HEK293 (cell line): ENCODE data around the gene SMCO4.

Experiments used
- CTCF ChIA-PET: fragments of 350-600 bp; formaldehyde crosslinking; extraction: SDS; loops from one replicate; lab custom pipeline; 2021; ENCODE audit warnings: antibody characterized with exemption; lab: Yijun Ruan, JAX
- POLR2A ChIA-PET: fragments of 300-600 bp; formaldehyde crosslinking; extraction: SDS; loops from one replicate; lab custom pipeline; 2020; ENCODE audit warnings: antibody characterized with exemption, inconsistent platforms; lab: Yijun Ruan, JAX
- H3K27ac ChIP-seq: fragments of 200-500 bp; sonication (Bioruptor generic); 2 replicates; pipeline ENCODE4 v1.5.1; 2014; ENCODE audit warnings: low read depth, low read length, control low read depth, inconsistent platforms; ENCODE audit errors: extremely low read depth
- H3K36me3 ChIP-seq, 2 experiments: fragments of 200-500 bp in 1 of 2; sonication (Bioruptor generic) in 1 of 2; 1 replicate in 1 of 2; 2 replicates in 1 of 2; pipeline ENCODE4 v1.5.1; 2014 to 2017; ENCODE audit warnings: inconsistent platforms in 2 of 2, low read length in 2 of 2; ENCODE audit not compliant: control insufficient read depth in 2 of 2, insufficient read depth in 1 of 2
- H3K4me1 ChIP-seq: fragments of 200-500 bp; sonication (Bioruptor generic); 2 replicates; pipeline ENCODE4 v1.5.1; 2014; ENCODE audit warnings: mild to moderate bottlenecking, low read length, inconsistent platforms; ENCODE audit not compliant: control insufficient read depth, insufficient read depth
- H3K4me3 ChIP-seq: 2 replicates; pipeline ENCODE4 v1.5.1; 2011; ENCODE audit warnings: low read depth, mild to moderate bottlenecking, control low read depth, low read length, moderate library complexity
- H3K9me3 ChIP-seq: fragments of 200-500 bp; sonication (Bioruptor generic); 2 replicates; pipeline ENCODE4 v1.5.1; 2014; ENCODE audit warnings: low read depth, low read length, inconsistent platforms; ENCODE audit not compliant: control insufficient read depth, insufficient read depth
- BCL11A ChIP-seq: fragments of 450-650 bp; formaldehyde crosslinking; IDR thresholded peaks from 2 replicates; pipeline ENCODE4 v1.5.1; 2016; ENCODE audit warnings: low read depth, missing biosample characterization, missing genetic modification characterization
- EGR2 ChIP-seq: fragments of 450-650 bp; formaldehyde crosslinking; IDR thresholded peaks from 2 replicates; pipeline ENCODE4 v1.5.1; 2016; ENCODE audit warnings: low read depth, missing biosample characterization, missing genetic modification characterization
- ELK4 ChIP-seq: IDR thresholded peaks from 2 replicates; pipeline ENCODE4 v1.6.1; 2011; ENCODE audit warnings: mild to moderate bottlenecking, low read depth, low read length, borderline replicate concordance
- GLI4 ChIP-seq: fragments of 450-650 bp; formaldehyde crosslinking; IDR thresholded peaks from 2 replicates; pipeline ENCODE4 v1.5.1; 2016; ENCODE audit warnings: missing biosample characterization, missing genetic modification characterization
- KLF9 ChIP-seq: fragments of 450-650 bp; formaldehyde crosslinking; IDR thresholded peaks from 2 replicates; pipeline ENCODE4 v1.5.1; 2016; ENCODE audit warnings: missing biosample characterization, missing genetic modification characterization, low read depth
- YY2 ChIP-seq: fragments of 450-650 bp; formaldehyde crosslinking; IDR thresholded peaks from 2 replicates; pipeline ENCODE4 v1.5.1; 2016; ENCODE audit warnings: missing biosample characterization, missing genetic modification characterization
- ZBTB6 ChIP-seq: fragments of 450-650 bp; formaldehyde crosslinking; IDR thresholded peaks from 2 replicates; pipeline ENCODE4 v1.5.1; 2017; ENCODE audit warnings: missing biosample characterization, missing genetic modification characterization
- ZNF311 ChIP-seq: fragments of 450-650 bp; formaldehyde crosslinking; IDR thresholded peaks from 2 replicates; pipeline ENCODE4 v1.5.1; 2017; ENCODE audit warnings: missing biosample characterization, missing genetic modification characterization, borderline replicate concordance
- ZNF48 ChIP-seq: fragments of 450-650 bp; formaldehyde crosslinking; IDR thresholded peaks from 2 replicates; pipeline ENCODE4 v1.5.1; 2016; ENCODE audit warnings: missing biosample characterization, missing genetic modification characterization
- ZNF488 ChIP-seq: fragments of 450-650 bp; formaldehyde crosslinking; IDR thresholded peaks from 2 replicates; pipeline ENCODE4 v1.5.1; 2016; ENCODE audit warnings: missing biosample characterization, missing genetic modification characterization
- ZNF510 ChIP-seq: fragments of 450-650 bp; formaldehyde crosslinking; IDR thresholded peaks from 2 replicates; pipeline ENCODE4 v1.5.1; 2018; ENCODE audit warnings: mild to moderate bottlenecking, missing genetic modification characterization, missing biosample characterization; ENCODE audit not compliant: insufficient replicate concordance
- ZNF513 ChIP-seq: fragments of 450-650 bp; IDR thresholded peaks from 2 replicates; pipeline ENCODE4 v1.5.1; 2018; ENCODE audit warnings: missing biosample characterization, missing genetic modification characterization
- ZNF623 ChIP-seq: fragments of 450-650 bp; formaldehyde crosslinking; IDR thresholded peaks from 2 replicates; pipeline ENCODE4 v1.5.1; 2016; ENCODE audit warnings: missing biosample characterization, missing genetic modification characterization
- ZNF645 ChIP-seq: fragments of 450-650 bp; formaldehyde crosslinking; IDR thresholded peaks from 2 replicates; pipeline ENCODE4; 2016; ENCODE audit warnings: missing biosample characterization, missing genetic modification characterization
- ZNF837 ChIP-seq: fragments of 450-650 bp; formaldehyde crosslinking; IDR thresholded peaks from 2 replicates; pipeline ENCODE4 v1.5.1; 2016; ENCODE audit warnings: missing biosample characterization, missing genetic modification characterization

Gene SMCO4

GRCh38 chr11:93505703-93506102 lies 37.5 kb downstream of the SMCO4 start:
- POLR2A ChIA-PET = no interaction called here
- TF ChIP-seq ELK4 (no peak), ZNF488 (tag by site-specific recombination) (no peak), ZNF623 (tag by site-specific recombination) (no peak), ZNF510 (tag by site-specific recombination) (no peak), ZBTB6 (tag by site-specific recombination) (no peak), ZNF513 (tag by site-specific recombination) (peak; percentile 82)

GRCh38 chr11:93504110-93505095 lies 38.8 kb downstream of the SMCO4 start:
- no peak overlapping the region for H3K27ac ChIP-seq
- no peak overlapping the region for H3K4me3 ChIP-seq
- ChIA-PET CTCF (no interaction called here), POLR2A (no interaction called here)
- H3K4me1 ChIP-seq = no peaks in the 10 kb centered on the region
- H3K9me3 ChIP-seq = no peaks in the 10 kb centered on the region
- peaks cover 0 to 3% of the 10 kb centered on the region in 2 experiments; a peak in 1 of 3 replicates for H3K36me3 ChIP-seq
- no peak for TF ChIP-seq ZNF837 (tag by site-specific recombination)
- TF ChIP-seq EGR2 (tag by site-specific recombination) = no peak
- no peak for TF ChIP-seq ZNF48 (tag by site-specific recombination)
- TF ChIP-seq BCL11A (tag by site-specific recombination) = no peak
- no peak for TF ChIP-seq ELK4
- TF ChIP-seq YY2 (tag by site-specific recombination) = no peak
- TF ChIP-seq ZNF645 (tag by site-specific recombination) = no peak
- no peak for TF ChIP-seq GLI4
- no peak for TF ChIP-seq KLF9 (tag by site-specific recombination)
- no peak for TF ChIP-seq ZNF311

More at GRCh38 chr11:93505703-93506102, 37.5 kb downstream of the SMCO4 start:
- CTCF ChIA-PET = interaction anchor here (0.6 kb wide), 1 partner anchor 16 kb away, joined by 3 read pairs; no protein-coding TSS in a partner anchor
- Histone ChIP-seq H3K36me3 (peaks cover 0 to 3% of the 10 kb centered on the region in 2 experiments; a peak in 1 of 3 replicates), H3K4me3 (no peak overlapping the region), H3K4me1 (no peaks in the 10 kb centered on the region), H3K27ac (no peak overlapping the region), H3K9me3 (no peaks in the 10 kb centered on the region)
